Measurements from ENCODE around the gene PCSK1N.

The PCSK1N gene

DNA sequence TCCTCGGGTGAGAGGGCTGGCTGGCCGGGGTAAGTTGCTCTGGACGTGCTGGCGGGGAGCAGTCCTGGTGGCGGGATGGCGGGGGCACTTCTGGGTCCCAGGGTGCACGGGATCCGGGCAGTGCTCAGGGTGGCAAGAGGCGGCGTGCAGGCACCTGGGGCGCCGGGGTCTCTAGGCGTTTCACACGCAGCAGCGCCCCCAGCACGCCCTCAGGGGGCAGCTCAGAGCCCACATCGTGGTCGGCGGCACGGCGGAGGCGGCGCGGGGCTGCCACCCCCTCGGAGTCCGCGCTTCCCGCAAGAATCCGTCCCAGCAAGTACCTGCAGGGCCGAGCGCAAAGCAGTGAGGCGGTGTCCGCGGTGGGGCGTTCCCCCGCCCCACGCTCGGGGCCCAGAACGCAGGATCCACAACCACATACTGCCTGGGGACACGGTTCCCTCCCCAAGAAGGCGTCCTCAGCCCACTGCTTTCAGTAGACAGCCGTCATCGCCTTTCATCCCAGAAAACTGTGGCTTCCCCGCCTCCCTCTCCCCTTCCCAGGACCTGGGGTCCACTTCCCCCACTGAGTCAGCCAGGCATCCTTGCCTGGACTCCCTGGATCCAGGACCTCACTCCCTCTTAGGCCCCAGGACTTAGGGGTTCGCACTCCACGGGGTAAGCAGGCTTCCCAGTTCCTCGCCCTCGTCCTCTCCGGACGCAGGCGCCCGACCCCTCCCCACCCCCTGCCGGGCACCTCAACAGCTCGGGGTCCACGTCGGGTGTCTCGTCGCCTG is 4.1 kb downstream of the PCSK1N start:
- TF ChIP-seq, protein P1, sequence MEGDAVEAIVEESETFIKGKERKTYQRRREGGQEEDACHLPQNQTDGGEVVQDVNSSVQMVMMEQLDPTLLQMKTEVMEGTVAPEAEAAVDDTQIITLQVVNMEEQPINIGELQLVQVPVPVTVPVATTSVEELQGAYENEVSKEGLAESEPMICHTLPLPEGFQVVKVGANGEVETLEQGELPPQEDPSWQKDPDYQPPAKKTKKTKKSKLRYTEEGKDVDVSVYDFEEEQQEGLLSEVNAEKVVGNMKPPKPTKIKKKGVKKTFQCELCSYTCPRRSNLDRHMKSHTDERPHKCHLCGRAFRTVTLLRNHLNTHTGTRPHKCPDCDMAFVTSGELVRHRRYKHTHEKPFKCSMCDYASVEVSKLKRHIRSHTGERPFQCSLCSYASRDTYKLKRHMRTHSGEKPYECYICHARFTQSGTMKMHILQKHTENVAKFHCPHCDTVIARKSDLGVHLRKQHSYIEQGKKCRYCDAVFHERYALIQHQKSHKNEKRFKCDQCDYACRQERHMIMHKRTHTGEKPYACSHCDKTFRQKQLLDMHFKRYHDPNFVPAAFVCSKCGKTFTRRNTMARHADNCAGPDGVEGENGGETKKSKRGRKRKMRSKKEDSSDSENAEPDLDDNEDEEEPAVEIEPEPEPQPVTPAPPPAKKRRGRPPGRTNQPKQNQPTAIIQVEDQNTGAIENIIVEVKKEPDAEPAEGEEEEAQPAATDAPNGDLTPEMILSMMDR (IDR thresholded peaks at IDR 0.05; ENCODE audit: low read depth, low read length) = no peak
- no peak for DNase-seq (ENCODE audit: low read depth, low spot score)
- in situ Hi-C loops (cut with HindIII; ENCODE audit: low sequenced_read_pairs) = no loop called here
- no peak overlapping the region for H3K4me3 ChIP-seq (ENCODE audit: low read depth, low read length)

DNA sequence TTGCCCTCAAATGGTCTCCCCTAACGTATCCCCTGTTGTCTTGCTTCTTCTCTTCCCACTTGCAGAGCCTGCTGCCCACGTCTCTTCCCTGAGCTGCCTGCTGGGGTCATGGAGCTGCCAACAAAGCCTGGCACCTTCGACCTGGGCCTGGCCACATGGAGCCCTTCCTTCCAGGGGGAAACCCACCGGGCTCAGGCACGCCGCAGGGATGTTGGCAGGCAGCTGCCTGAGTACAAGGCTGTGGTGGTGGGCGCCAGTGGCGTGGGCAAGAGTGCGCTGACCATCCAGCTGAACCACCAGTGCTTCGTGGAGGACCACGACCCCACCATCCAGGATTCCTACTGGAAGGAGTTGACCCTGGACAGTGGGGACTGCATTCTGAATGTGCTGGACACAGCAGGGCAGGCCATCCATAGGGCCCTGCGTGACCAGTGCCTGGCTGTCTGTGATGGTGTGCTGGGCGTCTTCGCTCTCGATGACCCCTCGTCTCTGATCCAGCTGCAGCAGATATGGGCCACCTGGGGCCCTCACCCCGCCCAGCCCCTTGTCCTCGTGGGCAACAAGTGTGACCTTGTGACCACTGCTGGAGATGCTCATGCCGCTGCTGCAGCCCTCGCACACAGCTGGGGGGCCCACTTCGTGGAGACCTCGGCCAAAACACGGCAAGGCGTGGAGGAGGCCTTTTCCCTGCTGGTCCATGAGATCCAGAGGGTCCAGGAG is 6.2 kb downstream of the PCSK1N start:
- no peak for DNase-seq (ENCODE audit: low read depth, low spot score)
- in situ Hi-C loops (cut with HindIII; ENCODE audit: low sequenced_read_pairs) = no loop called here
- TF ChIP-seq, protein P1 (IDR thresholded peaks at IDR 0.05; ENCODE audit: low read depth, low read length) = no peak
- H3K4me3 ChIP-seq (ENCODE audit: low read depth, low read length) = no peak overlapping the region

DNA sequence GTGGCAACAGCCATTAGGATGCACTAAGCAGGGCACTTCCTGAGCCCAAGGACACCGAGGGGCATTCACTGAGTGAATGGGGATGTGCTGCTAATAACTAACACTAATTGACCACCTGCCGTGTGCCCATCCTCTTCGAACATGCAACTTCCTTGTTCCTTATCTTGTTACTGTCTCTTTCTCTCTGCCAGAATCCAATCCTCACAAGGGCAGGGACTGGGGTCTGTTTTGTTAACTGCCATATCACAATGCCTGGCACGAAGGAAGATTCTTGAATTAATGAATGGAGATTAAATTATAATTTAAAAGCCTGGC is 7.8 kb downstream of the PCSK1N start:
- in situ Hi-C loops (cut with HindIII; ENCODE audit: low sequenced_read_pairs) = no loop called here
- DNase-seq (ENCODE audit: low read depth, low spot score) = no peak
- TF ChIP-seq, protein P1 (IDR thresholded peaks at IDR 0.05; ENCODE audit: low read depth, low read length) = no peak
- H3K4me3 ChIP-seq (ENCODE audit: low read depth, low read length) = no peak overlapping the region

DNA sequence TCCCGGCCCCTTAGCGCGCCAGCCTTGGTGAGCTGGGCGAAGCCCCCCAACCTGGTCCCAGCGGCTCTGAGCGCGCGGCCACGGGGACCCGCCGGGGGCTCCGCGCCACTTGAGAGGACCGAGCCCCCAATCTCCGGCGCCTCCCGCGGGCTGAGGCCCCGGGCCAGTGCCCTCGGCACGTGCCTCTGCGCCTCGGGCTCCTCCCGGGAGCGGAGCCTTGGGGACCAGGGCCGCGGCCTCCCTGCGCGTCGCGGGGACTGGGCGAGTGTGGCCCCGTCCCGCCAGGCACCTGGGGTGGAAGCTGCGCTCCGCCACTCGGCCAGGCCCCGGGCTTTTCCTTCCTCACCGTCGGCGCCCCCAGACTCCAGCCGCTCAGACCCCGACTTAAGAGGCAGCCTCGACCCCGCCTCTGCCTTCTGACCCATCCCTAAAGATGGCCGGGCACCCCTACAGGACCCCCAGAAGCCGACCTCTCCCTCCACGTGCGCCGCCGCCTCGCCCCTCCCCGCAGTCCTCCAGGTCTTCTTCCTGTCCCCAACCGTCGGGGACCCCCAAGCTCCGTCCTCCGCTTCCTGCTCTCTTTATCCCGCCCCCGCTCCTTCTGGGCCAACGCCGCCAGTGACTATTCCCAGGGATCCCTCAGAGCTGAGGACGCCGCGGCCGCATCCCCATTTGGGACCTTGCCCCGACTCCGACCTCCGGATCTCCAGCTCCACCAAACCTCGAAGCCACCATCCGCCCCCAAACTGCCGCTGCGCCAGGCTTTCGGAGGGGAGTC is 8.3 kb downstream of the PCSK1N start:
- in situ Hi-C loops (cut with HindIII; ENCODE audit: low sequenced_read_pairs) = no loop called here
- TF ChIP-seq, protein P1 (IDR thresholded peaks at IDR 0.05; ENCODE audit: low read depth, low read length) = no peak
- DNase-seq (ENCODE audit: low read depth, low spot score) = no peak
- H3K4me3 ChIP-seq (ENCODE audit: low read depth, low read length) = no peak overlapping the region

DNA sequence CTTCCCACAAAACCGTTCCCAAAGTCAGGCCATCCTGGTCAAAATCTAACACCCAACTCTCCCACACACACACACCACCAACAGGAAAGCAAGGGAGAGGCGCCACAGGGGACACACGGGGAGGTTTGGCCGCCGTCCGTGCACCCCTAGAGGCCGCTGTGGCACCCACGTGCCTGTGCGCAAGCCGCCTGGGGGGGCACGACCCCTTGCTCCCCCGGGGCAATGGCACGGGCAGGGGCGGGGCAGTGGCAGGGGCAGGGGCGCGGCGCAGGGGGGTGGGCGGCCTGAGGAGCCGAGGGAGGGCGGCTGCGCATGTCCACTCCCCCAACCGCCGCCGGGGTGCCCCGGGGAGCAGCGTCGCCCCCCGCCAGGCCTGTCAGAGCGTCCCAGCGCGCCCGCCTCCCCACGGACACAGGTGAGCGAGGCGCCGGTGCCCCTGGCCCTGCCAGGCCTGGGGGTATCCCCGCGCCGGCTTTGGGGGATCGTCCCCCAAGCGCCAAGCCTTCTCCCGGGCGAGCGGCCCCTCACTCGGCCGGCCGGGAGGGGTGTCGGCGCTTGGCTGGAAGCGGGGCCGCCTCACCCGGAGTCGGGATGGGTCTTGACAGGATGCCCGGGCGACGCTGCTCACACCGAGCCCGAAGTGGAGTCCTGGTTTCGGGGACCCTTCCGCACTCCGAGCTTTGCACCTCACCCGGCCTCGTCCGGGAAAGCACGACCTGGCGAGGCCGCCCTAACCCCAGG is 9.1 kb downstream of the PCSK1N start, which contains the start of gene ERAS:
Gene ERAS, plus strand, starts transcription at position 379 of the 741 bp plus-strand sequence. CDS start 2,611 bp downstream, outside the sequence.
- in situ Hi-C loops (cut with HindIII; ENCODE audit: low sequenced_read_pairs) = no loop called here
- TF ChIP-seq, protein P1 (IDR thresholded peaks at IDR 0.05; ENCODE audit: low read depth, low read length) = no peak
- DNase-seq (ENCODE audit: low read depth, low spot score) = no peak
- H3K4me3 ChIP-seq (ENCODE audit: low read depth, low read length) = no peak within 1 kb of the TSS

DNA sequence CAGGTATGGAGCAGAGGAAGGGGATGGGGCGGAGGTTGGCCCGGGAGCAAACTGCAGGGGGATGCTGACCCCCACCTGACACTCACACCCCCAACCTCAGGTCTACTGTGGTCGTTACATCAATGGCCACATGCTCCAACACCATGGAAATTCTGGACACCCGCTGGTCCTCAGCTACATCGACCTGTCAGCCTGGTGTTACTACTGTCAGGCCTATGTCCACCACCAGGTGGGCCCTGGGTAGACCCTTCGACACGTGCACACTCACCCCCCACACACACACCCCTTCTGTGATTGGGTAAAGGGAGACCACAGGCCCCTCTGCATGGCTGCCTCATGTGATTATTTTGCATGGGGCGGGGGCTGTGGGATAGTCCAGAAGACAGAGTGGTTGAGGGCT is 11.3 kb downstream of the PCSK1N start:
- in situ Hi-C loops (cut with HindIII; ENCODE audit: low sequenced_read_pairs) = no loop called here
- TF ChIP-seq, protein P1 (IDR thresholded peaks at IDR 0.05; ENCODE audit: low read depth, low read length) = no peak
- no peak overlapping the region for H3K4me3 ChIP-seq (ENCODE audit: low read depth, low read length)
- DNase-seq (ENCODE audit: low read depth, low spot score) = no peak
